HG02588 (cell line): ENCODE data around the gene GPRIN1.
"Not testable (repeated sequence)": the region's sequence is repeated elsewhere in the genome, so short reads cannot be mapped to it uniquely, and the experiment has no call there.

ENCODE experiments used
- ATAC-seq: cut with Tn5 transposase; IDR thresholded peaks from one replicate; pipeline ENCODE4 v1.9.1; 2021; ENCODE audit warnings: mild to moderate bottlenecking, moderate library complexity; ENCODE audit not compliant: unreplicated experiment

The GPRIN1 gene

DNA sequence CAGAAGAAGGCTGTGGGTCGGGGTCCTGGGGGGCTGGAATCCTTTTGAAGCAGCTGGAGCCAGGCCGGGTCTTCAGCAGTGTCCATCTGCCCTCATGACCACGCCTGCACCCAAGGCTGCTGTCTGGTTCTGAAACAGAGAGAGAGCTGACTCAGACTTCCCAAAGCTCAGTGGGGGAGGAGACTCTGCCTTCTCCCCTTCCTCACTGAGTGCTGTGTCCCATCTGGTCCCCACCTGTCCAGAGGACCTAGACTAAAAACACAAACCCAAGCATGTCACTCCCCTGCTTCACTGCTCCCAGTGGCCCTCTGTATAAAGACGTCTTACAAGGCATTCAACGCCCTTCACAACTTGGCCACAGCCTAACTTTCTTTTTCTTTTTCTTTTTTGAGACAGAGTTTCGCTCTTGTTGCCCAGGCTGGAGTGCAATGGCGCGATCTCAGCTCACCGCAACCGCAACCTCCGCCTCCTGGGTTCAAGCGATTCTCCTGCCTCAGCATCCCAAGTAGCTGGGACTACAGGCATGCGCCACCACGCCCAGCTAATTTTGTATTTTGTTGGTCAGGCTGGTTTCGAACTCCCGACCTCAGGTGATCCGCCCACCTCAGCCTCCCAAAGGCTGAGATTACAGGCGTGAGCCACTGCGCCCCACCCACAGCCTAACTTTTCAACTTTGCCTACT lies 10.1 kb downstream of the GPRIN1 start:
- not testable (repeated sequence) for ATAC-seq

DNA sequence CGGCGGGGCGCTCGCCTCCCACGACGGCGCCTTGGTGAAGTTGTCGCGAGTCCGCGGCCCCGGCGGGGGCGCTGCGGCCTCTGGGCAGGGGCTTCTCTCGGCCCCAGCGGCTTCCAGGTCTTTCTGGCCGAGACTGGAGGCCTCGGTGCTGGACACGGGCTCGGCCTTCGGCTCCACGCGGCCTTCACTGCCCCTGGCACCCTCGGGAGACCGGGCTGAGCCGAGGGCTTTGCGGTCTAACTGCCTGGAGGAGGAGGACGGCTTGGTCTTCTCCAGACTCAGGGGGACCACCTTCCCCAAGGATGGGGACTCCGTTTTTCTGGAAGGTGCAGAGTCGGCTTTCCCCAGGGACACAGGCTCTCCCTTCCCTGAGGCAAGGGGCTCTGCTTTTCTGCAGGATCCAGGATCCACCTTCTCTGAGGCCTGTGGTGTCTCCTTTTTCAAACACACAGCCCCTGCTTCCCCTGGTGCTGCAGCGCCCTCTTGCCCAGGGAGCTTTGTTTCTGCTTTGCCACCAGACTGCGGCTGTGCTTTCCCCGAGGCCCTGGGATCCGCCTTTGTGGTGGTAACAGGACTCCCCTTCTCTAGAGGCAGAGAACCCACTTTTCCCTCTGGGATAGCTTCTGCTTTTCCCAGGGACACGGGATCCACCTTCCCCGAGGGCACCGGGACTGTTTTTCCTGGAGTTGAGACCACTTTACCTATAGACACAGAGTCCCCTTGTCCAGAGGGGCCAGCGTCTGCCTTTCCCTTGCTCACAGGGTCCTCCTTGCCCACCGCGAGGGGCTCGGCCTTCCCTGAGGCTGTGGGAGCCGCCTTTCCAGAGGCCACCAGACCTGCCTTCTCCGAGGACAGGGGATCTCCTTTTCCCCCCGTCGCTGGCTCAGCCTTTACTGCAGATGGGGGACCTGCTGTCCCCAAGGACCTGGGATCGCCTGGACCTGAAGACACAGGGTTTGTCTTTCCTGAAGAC lies 12.3 kb downstream of the GPRIN1 start:
- no peak for ATAC-seq

DNA sequence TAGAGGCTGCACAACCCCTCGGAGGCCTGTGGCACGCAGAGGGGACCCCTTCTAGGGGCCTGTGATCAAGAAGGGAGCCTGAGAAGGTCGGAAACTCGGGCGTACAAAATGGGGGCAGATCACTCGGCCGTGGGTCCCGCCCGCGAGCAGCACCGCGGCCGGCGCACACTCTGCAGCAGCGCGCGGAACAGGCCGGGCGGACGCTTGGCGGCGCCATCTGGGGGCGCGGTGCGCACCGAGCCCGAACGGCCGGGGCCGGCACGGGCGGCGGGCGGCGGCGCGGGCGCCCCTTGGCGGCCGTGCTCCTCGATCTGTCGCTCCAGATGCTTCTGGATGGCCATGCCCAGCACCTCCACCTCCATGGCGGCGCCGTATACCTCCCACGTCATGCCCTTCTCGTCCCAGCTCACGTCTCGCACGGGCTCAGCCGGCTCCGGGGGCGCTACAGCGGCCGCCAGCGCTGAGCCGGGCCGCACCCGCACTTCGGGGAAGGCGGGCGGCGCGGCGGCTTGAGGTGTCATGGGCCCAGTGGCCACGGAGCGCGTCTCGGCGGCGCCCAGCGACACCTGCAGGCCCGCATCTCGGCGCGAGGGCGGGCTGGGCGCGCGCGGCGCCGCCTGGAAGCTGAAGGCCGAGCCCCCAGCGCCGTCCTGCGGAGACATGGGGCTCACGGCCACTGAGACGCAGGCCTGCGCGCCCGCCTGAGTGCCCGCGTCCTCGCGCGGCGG lies 13.1 kb downstream of the GPRIN1 start:
- peak; percentile 41 for ATAC-seq

DNA sequence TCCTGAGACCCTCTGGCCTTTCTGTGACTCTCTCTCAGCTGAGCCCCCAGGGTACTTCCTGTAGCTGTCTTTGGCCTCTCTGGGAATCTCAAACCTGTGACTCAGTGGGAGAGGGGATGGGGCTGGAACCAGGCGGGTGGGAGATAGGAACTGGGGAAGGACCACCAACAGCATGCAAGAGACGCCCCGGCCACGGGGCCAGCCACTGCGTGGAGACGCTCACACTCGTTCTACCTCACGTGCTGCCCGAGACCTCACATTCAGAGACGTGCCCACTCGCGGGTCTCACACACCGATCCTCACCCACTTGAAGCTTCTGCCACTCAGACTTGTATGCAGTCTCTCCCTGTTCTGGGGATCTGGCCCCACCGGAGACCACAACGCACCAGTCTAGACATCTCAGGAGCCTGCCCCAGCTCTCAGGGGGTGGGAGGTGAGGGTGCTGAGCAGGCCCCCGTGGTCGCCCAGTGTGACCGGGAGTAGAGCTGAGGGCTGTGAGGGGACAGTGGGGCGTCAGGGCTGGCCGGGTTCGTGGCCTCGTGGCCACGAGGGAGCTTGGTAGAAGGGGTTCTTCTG lies 13.8 kb downstream of the GPRIN1 start:
- ATAC-seq: no peak

DNA sequence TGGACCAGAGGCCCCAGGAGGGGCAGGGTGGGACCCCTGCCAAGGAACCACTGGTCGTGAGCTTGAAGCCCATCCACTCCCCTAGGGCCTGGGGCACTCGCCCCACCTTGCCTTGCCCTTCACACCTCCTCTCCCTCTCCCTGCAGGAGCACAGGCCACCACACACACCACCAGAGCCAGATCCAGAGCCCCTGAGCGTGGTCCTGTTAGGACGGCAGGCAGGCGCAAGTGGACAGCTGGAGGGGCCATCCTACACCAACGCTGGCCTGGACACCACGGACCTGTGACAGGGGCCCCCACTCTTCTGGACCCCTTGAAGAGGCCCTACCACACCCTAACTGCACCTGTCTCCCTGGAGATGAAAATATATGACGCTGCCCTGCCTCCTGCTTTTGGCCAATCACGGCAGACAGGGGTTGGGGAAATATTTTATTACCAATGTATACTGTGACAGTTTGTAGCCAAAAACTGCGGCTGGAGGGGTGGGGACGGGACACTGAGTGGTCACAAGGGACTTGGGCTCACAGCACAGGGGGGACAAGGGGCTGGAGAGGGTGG lies 14.5 kb downstream of the GPRIN1 start:
- no peak for ATAC-seq

DNA sequence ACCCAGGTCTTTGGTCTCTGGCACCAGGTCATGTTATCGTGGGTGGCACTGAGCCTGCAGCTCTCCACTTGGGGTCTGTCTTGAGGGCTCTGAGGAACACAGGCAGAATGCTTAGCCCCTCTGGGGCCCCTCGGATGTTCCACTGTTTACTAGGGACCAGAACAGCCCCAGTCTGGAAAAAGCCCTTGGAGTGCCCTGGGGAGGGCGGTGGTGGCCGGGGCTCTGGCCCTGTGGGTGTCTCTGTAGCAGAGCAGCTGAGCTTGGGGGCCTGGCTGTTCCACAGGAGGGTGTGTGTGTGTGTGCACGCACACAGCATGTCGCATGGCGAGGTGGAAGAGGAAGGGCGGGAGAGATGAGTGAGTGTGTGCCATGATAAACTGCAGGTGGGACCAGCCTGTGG lies 15.4 kb downstream of the GPRIN1 start:
- ATAC-seq: no peak

DNA sequence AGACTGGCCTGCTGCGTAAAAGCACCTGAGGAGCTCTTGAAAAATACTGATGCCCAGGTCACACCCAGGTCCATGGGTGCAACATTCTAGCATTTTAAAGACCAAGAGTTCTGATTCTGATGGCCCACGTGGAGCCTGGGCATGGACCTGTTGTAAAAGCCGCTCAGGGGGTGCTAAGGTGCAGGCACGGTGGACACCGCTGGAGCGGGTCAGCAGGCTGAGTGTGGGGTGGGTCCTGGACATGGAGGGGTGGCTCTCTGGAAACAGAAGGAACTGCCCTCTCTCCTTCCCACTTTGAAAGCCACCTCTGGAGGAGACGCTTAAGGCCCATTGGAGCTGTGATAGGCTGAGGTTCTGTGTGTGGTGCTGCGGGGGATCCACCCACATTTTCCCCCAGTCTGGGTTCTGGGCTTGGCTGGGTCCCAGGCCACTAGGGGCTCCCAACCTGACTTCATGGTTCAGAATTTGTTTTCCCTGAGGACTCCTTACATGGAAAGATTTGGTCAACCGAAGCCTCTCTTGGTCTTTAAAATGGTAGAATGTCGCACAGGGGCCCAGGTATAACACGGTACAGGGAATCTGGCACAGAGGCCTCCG lies 16.6 kb downstream of the GPRIN1 start:
- ATAC-seq: no peak

DNA sequence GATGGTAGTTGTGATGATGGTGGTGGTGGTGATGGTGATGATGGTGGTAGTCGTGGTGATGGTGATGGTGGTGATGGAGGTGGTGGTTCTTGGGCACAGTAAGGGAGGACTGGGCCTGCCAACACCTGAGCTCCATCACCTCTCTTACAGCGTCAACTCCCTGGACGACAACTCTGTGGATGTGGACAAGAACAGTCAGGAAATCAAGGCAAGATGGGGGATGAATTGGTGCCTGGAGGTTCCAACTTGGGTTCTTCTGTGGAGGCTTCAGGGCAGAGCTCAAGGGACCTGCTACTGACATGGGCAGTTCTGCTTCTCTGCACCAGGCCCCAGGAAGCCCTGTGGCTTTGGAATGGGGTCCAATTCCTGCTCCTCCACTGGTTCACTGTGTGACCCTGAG lies 17.4 kb downstream of the GPRIN1 start:
- no peak for ATAC-seq

DNA sequence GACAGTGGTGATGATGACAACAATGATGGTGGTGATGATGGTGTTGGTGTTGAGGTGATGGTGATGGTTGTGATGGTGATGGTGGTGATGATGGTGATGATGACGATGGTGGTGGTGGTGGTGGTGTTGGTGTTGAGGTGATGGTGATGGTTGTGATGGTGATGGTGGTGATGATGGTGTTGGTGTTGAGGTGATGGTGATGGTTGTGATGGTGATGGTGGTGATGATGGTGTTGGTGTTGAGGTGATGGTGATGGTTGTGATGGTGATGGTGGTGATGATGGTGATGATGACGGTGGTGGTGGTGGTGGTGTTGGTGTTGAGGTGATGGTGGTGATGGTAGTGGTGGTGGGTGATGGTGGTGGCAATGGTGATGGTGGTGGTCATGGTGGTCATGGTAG lies 18.3 kb downstream of the GPRIN1 start:
- not testable (repeated sequence) for ATAC-seq

DNA sequence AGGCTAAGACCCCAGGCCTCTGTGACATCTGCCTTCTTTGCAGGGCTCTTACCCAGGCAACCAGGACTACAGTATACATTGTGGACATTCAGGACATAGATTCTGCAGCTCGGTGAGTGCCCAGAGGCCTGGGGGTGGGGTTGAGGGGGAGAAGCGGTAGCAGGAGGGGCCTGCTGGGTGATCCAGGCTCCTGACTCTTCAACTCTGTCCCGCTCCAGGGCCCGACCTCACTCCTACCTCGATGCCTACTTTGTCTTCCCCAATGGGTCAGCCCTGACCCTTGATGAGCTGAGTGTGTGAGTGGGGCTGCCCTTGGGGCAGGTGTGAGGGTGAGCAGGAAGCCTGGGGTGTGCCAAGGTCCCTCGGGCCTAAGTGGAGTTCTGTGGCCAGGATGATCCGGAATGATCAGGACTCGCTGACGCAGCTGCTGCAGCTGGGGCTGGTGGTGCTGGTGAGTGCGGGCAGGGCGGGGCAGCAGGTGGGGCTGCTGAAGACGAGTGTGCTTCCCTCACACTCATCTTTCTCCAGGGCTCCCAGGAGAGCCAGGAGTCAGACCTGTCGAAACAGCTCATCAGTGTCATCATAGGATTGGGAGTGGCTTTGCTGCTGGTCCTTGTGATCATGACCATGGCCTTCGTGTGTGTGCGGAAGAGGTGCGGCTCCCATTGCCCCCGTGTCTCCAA lies 19.8 kb downstream of the GPRIN1 start:
- no peak for ATAC-seq

DNA sequence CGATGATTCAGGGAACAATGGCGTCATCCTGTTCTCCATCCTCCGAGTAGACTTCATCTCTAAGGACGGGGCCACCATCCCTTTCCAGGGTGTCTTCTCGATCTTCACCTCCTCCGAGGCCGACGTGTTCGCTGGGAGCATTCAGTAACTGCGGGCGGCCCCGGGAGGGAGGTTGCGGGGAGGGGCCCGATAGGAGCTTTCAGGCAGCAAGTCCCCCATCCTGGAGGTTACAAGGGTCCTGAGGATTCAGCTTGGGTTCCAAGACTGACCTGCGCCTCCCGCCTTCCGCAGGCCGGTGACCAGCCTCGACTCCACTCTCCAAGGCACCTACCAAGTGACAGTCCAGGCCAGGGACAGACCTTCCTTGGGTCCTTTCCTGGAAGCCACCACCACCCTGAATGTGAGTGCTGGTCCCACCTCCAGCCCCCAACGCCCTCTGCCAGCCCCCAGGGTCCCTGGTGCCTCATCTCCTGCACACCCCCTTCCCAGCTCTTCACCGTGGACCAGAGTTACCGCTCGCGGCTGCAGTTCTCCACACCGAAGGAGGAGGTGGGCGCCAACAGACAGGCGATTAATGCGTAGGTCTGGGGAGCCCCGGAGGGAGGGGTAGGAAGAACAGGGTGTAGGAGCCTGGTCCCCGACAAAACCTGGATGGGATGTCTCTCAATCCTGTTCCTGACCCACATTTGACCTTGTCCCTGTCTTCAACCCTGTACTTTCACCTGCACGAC lies 20.8 kb downstream of the GPRIN1 start:
- ATAC-seq: no peak

DNA sequence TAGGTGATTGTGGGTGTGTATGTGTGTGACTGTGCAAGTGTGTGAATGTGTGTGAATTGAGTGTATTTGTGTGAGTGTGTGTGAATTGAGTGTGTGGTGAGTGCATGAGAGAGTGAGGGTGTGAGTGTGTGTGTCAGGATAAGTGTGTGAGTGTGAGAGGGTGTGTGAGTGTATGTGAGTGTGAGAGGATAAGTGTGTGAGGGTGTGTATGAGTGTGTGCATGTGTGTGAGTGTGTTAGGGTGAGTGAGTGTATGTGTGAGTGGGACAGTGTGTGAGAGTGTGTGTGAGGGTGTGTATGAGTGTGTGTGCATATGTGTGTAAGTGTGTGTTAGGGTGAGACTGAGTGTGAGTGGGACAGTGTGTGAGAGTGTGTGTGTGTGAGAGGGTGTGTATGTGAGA lies 21.7 kb downstream of the GPRIN1 start:
- ATAC-seq: no peak

DNA sequence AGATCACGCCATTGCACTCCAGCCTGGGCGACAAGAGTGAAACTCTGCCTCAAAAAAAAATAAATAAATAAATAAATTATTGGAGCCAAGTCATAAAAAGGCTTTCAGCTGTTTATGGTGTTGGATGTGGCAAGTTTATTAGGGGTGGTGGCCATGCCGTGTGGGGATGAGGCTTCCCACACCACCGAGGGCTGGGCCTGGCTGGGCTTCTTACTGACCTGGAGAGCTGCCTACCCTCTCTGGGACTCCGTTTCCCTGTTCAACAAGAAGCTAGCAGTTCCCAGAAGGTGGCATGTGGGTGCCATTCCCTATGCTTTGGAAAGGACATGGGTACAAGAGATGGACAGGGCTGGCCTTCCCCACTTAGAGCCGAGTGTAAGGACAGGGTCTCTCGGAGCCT lies 22.6 kb downstream of the GPRIN1 start:
- no peak for ATAC-seq

DNA sequence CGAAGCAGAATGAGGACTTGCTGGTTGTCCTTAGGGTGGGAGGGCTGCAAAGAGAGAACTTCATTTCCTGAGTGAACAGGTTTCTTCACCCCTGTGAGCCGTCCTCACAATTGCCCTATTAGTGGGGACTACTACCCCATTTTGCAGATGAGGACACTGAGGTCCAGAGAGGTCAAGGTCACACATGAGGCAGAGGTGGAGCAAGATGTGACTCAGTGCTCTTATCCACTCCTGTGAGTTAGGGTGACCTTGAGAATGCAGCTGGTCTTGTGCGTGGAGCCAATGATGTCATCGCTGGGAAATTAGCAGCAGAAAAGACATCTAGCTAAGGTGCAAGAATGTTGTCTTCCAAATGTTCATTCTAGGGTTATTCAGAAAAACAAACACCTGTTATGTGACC lies 26.9 kb downstream of the GPRIN1 start:
- ATAC-seq: no peak

DNA sequence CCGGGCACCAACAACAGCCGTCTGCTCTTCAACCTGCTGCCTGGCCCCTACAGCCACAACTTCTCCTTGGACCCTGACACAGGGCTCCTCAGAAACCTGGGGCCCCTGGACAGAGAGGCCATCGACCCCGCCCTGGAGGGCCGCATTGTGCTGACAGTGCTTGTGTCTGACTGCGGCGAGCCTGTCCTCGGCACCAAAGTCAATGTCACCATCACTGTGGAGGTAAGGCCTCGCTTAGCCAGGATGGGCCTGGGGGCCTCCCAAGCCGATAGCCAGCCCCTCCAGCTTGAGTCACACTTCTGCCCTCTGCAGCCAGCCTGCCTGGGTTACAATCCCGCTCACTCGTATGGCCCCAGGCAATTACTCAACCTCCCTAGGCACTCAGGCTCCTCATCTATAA lies 28.6 kb downstream of the GPRIN1 start:
- no peak for ATAC-seq

DNA sequence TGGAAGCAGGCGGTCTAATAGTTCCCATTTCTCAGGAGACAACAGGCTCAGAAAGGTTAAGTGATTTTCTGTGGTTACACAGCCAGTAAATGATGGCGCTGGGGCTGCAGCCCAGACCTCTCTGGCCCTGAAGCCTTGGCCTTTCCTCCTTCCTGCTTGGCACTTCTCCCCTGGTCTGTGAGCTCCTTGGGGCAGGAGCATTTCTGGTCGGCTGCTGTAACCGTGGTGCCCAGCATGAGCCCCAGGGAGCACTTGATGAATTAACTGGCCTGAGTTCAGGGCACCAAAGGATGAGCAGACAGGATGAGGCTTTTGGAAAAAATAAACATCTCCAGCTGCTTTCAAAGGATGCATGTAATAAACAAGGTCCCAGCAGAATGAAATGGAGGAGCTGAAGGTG lies 30.6 kb downstream of the GPRIN1 start:
- ATAC-seq: no peak

DNA sequence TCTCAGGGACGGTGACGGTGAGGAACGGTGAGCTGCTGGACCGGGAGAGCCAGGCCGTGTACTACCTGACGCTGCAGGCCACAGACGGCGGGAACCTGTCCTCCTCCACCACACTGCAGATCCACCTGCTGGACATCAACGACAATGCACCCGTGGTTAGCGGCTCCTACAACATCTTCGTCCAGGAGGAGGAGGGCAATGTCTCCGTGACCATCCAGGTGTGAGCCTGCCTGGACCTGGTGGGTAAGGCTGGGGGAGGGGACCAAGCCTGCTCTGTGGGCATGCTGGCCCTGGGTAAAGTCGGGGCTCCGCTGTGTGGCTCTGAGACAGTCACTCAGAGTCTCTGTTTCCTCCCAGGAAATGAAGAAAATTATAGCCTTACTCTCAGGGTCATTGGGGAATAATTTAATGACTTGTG lies 31.6 kb downstream of the GPRIN1 start:
- no peak for ATAC-seq

DNA sequence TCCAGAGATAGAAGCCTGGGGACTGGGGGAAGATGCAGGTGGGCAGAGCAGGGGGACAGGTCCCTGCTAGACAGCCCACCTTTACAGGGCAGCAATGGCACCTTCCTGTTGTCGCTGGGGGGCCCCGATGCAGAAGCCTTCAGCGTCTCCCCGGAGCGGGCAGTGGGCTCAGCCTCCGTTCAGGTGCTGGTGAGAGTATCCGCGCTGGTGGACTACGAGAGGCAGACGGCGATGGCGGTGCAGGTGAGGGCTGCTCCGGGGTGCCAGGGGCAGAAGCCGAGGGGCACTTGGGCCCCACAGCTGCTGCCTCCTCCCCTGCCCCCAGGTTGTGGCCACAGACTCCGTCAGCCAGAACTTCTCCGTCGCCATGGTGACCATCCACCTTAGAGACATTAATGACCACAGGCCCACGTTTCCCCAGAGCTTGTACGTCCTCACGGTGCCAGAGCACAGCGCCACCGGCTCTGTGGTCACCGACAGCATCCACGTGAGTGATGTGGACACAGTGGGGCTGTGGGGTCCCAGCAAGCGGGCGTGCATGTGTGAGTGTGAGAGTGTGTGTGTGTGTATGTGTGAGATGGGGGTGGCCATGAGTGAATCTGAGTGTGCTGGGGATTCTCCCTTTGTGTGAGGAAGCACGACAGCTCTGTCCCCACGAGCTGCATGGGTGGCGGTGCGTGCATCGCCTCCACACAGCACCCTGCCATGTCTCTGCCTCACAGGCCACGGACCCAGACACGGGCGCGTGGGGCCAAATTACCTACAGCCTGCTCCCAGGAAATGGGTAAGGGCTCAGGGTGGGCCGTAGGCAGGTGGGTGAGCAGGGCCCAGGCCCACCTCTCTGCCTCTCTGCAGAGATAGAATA lies 32.4 kb downstream of the GPRIN1 start:
- no peak for ATAC-seq
